Ishikawa (cell line): Measurements from ENCODE around the gene CRELD1.

Experiments
- CEBPB ChIP-seq: IDR thresholded peaks from 2 replicates; pipeline ENCODE4 v1.6.1; 2012
- CREB1 ChIP-seq: IDR thresholded peaks from 2 replicates; pipeline ENCODE4 v1.6.1; 2012; ENCODE audit warnings: low read depth
- EGR1 ChIP-seq: IDR thresholded peaks from 2 replicates; pipeline ENCODE4 v1.6.1; 2012
- EP300 ChIP-seq: IDR thresholded peaks from 2 replicates; pipeline ENCODE4 v1.6.1; 2012; ENCODE audit warnings: borderline replicate concordance
- FOXM1 ChIP-seq: IDR thresholded peaks from 2 replicates; pipeline ENCODE4 v1.6.1; 2012; ENCODE audit warnings: low read depth, borderline replicate concordance
- NFIC ChIP-seq: IDR thresholded peaks from 2 replicates; pipeline ENCODE4 v1.6.1; 2012
- RAD21 ChIP-seq: IDR thresholded peaks from 2 replicates; pipeline ENCODE4 v1.6.1; 2012; ENCODE audit warnings: low read depth
- TAF1 ChIP-seq: IDR thresholded peaks from 2 replicates; pipeline ENCODE4 v1.6.1; 2012; ENCODE audit warnings: low read depth, mild to moderate bottlenecking
- TCF12 ChIP-seq: IDR thresholded peaks from 2 replicates; pipeline ENCODE4 v1.6.1; 2012; ENCODE audit warnings: low read depth
- TEAD4 ChIP-seq: IDR thresholded peaks from 2 replicates; pipeline ENCODE4 v1.6.1; 2012
- YY1 ChIP-seq: IDR thresholded peaks from 2 replicates; pipeline ENCODE4 v1.6.1; 2012; ENCODE audit warnings: low read depth
- ZBTB7A ChIP-seq: IDR thresholded peaks from 2 replicates; pipeline ENCODE4 v1.6.1; 2012; ENCODE audit warnings: low read depth
- TF ChIP-seq, protein P1 (sequence below): IDR thresholded peaks from 2 replicates; pipeline ENCODE4 v1.6.1; 2012
- TF ChIP-seq, protein P2 (sequence below): IDR thresholded peaks from 2 replicates; pipeline ENCODE4 v1.6.1; 2012
- TF ChIP-seq, protein P3 (sequence below): IDR thresholded peaks from 2 replicates; pipeline ENCODE4 v1.6.1; 2012; ENCODE audit warnings: low read depth, mild to moderate bottlenecking

CRELD1 gene

DNA sequence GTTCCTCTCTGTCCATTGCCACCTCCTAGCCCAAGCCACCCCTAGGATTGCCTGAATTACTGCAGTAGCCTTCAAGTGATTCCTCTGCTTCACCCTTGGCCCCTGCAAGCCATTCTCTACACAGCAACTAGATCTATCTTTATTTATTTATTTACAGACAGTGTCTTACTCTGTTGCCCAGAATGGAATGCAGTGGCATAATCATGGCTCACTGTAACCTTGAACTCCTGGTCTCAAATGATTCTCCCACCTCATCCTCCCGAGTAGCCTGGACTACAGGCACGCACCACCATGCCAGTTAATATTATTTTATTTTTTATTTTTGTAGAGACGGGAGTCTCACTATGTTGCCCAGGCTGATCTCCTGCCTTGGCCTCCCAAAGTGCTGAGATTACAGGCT, 45.1 kb upstream of the CRELD1 start:
- TF ChIP-seq, protein P1, sequence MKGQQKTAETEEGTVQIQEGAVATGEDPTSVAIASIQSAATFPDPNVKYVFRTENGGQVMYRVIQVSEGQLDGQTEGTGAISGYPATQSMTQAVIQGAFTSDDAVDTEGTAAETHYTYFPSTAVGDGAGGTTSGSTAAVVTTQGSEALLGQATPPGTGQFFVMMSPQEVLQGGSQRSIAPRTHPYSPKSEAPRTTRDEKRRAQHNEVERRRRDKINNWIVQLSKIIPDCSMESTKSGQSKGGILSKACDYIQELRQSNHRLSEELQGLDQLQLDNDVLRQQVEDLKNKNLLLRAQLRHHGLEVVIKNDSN = no peak
- TF ChIP-seq CEBPB (no peak), TEAD4 (no peak), ZBTB7A (no peak), TCF12 (no peak), NFIC (no peak), EP300 (no peak), RAD21 (no peak), CREB1 (no peak), YY1 (no peak), TAF1 (no peak), FOXM1 (no peak), EGR1 (no peak)
- TF ChIP-seq, protein P2, sequence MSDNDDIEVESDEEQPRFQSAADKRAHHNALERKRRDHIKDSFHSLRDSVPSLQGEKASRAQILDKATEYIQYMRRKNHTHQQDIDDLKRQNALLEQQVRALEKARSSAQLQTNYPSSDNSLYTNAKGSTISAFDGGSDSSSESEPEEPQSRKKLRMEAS = no peak
- TF ChIP-seq, protein P3, sequence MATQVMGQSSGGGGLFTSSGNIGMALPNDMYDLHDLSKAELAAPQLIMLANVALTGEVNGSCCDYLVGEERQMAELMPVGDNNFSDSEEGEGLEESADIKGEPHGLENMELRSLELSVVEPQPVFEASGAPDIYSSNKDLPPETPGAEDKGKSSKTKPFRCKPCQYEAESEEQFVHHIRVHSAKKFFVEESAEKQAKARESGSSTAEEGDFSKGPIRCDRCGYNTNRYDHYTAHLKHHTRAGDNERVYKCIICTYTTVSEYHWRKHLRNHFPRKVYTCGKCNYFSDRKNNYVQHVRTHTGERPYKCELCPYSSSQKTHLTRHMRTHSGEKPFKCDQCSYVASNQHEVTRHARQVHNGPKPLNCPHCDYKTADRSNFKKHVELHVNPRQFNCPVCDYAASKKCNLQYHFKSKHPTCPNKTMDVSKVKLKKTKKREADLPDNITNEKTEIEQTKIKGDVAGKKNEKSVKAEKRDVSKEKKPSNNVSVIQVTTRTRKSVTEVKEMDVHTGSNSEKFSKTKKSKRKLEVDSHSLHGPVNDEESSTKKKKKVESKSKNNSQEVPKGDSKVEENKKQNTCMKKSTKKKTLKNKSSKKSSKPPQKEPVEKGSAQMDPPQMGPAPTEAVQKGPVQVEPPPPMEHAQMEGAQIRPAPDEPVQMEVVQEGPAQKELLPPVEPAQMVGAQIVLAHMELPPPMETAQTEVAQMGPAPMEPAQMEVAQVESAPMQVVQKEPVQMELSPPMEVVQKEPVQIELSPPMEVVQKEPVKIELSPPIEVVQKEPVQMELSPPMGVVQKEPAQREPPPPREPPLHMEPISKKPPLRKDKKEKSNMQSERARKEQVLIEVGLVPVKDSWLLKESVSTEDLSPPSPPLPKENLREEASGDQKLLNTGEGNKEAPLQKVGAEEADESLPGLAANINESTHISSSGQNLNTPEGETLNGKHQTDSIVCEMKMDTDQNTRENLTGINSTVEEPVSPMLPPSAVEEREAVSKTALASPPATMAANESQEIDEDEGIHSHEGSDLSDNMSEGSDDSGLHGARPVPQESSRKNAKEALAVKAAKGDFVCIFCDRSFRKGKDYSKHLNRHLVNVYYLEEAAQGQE = no peak

DNA sequence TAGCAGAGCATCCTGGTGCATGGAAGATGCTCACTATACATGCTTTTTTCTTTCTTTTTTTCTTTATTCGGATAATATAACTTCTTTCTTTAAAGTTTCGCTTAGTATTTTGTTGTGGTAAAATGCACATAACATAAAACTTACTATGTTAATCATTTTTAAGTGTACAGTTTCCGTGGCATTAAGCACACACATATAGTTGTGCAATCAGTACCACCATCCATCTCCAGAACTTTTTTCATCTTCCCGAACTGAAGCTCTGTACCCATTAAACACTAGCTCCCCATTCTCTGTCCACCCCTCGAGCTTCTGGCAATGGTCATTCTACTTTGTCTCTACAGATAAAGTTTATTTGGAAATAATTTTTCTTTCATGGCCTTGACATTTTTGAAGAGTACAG, 44.2 kb upstream of the CRELD1 start:
- TF ChIP-seq ZBTB7A (no peak), TEAD4 (no peak), TAF1 (no peak), YY1 (no peak), TCF12 (no peak), RAD21 (no peak), EGR1 (no peak), EP300 (no peak), NFIC (no peak), CREB1 (no peak), CEBPB (no peak), FOXM1 (no peak)
- TF ChIP-seq, protein P3 = no peak
- TF ChIP-seq, protein P2 = no peak
- TF ChIP-seq, protein P1 = no peak

DNA sequence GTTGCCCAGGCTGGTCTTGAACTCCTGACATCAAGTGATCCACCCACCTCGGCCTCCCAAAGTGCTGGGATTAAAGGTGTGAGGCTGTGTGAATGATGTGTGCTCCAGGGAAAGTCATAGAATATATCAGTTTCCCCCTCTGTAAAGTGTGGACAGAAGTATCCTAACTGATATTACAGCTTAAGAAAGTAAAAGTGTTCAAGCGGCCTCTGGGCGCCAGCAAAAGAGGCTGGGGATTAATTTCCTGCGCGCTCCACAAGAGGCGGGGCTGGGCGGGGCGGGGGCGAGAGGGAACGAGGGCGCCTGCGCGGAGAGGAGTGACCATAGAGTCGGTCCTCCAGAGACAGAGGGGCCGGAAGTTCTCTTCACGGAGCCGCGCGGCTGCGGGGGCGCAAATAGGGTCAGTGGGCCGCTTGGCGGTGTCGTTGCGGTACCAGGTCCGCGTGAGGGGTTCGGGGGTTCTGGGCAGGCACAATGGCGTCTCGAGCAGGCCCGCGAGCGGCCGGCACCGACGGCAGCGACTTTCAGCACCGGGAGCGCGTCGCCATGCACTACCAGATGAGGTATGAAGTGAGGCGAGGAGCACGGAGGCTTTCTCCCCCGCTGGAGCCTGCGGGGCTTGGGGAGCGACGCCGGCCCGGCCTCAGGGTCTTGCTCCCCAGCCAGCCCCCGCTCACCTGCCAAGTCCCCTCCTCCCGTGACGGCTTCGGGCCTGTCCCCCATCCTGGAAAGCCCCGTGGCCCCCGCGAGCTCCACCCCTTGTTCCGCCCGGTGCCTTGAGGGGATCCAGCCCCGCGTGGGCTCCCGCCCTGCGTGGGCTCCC, 43.2 kb upstream of the CRELD1 start, which contains the start of gene JAGN1:
TSS of gene JAGN1 (plus strand) at position 362 of the 823 bp plus-strand sequence. CDS start at position 475, 113 bp downstream.
- TF ChIP-seq TEAD4 (no peak), EP300 (no peak), TAF1 (peak; percentile 90), EGR1 (peak; percentile 94), ZBTB7A (peak; percentile 70), CREB1 (no peak; the same call in 1 of the 2 replicates), YY1 (peak; percentile 51; the same call in 1 of the 2 replicates), RAD21 (no peak), FOXM1 (no peak), CEBPB (no peak), NFIC (0 out of 2 replicates have a peak, but pooled peaks have one; percentile 33), TCF12 (peak; percentile 52; the same call in 1 of the 2 replicates)
- TF ChIP-seq, protein P2 = peak; percentile 72
- TF ChIP-seq, protein P1 = no peak
- TF ChIP-seq, protein P3 = no peak
